Femur (tissue), 1 donor: ENCODE data around the gene STAT5B.
"Not testable (repeated sequence)": the region's sequence is repeated elsewhere in the genome, so short reads cannot be mapped to it uniquely, and the experiment has no call there.

Experiments used
- DNase-seq: peaks from one replicate; pipeline ENCODE4 v3.0.0-alpha.2; 2017

STAT5B gene

DNA sequence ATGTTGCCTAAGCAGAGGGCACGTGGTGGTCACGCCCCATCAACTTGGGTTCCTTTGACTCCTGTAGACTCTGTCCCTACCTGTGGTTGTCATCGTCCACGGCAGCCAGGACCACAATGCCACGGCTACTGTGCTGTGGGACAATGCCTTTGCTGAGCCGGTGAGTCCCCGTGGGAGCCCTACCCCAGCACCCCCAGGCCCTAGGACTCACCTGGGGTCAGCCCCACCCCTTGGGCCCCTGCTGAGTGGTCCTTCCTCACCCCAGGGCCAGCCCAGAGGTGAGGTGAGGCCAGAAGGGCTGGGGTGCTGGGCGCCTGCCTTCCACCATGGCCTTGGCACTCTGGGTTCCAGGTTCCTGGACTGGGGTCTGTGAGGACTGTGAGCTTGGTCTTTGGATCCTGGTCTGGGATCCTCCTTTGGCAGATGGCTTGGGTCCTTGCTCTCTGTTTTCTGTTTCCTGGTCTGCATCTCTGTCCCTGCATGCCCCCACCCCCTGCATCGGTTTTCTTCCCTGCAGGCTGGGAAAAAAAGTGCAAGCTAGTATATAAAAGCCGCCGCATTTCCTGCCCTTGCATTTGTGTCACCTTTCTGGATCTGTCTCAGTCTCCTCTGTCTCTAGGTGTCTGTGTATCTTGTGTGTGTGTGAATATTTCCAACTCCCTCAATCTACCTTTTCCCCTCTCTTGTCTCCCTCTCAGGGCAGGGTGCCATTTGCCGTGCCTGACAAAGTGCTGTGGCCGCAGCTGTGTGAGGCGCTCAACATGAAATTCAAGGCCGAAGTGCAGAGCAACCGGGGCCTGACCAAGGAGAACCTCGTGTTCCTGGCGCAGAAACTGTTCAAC lies 29.6 kb upstream of the STAT5B start:
- DNase-seq: no peak

DNA sequence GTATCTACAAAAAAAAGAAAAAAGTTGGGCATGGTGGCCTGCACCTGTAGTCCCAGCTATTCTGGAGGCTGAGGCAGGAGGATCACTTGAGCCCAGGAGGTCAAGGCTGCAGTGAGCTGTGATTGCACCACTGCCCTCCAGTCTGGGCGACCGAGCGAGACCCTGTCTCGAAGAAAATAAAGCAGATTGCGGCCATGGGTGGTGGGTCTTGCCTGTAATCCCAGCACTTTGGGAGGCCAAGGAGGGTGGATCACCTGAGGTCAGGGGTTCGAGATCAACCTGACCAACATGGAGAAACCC lies 28.8 kb upstream of the STAT5B start:
- DNase-seq: not testable (repeated sequence)

DNA sequence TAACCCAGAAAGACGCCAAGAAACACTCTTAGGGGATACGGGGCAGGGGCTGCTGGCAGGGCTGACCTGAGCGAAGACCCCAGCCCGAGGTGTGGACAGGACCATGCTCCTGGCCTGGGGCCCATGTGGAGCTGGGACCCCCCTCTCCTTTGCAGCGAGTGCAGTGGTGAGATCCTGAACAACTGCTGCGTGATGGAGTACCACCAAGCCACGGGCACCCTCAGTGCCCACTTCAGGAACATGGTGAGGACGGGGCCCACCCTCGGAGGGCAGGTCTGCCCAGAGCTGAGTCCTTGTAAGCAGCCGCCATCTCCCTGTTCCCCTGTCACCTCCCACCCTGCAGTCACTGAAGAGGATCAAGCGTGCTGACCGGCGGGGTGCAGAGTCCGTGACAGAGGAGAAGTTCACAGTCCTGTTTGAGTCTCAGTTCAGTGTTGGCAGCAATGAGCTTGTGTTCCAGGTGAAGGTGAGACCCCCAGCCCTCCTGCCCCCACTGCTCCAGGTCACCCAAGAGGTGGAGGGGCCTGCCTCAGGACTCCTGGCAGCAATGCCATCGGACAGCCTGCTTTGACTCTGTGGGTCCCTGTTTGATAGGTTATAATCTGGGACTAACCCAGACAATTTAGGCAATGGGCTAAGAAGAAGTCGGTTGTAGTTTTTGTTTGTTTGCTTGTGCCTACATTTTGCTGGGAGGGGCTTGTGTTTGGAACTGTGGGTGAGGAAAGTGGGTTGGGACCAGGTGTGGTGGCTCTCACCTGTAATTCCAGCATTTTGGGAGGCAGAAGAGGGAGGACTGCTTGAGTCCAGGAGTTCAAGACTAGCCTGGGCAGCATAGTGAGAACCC lies 28.2 kb upstream of the STAT5B start:
- no peak for DNase-seq

DNA sequence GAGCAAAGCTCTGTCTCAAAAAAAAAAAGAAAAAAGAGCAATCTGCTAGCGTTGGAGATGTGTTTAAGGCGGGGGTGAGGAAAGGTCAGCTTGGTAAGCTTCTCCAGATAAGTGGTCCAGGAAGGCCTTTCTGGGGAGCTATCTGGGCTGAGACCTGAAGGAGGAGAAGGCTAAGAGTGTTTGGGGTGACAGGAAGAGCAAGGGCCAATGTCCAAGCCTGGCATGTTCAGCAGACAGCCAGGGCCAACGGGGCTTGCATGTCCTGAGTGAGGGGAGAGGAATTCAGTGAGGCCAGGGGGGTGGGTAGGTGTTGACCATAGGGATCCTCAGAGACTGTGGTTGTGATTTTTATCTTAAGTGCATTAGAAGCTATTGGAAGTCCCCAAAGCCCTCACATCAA lies 27.5 kb upstream of the STAT5B start:
- no peak for DNase-seq

DNA sequence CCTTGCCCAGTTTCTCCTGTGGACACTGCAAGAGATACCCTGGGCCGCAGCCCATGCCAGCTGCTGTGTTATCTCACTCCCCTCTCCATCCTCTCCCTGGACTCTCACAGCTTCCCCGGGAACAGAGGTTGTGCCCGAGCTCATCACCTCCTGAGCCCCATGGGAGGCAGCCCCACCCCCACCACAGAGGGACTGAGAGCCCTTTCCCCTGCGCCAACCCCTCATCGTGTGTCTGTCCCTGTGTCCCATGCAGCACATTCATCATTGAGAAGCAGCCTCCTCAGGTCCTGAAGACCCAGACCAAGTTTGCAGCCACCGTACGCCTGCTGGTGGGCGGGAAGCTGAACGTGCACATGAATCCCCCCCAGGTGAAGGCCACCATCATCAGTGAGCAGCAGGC lies 24.8 kb upstream of the STAT5B start:
- DNase-seq: no peak

DNA sequence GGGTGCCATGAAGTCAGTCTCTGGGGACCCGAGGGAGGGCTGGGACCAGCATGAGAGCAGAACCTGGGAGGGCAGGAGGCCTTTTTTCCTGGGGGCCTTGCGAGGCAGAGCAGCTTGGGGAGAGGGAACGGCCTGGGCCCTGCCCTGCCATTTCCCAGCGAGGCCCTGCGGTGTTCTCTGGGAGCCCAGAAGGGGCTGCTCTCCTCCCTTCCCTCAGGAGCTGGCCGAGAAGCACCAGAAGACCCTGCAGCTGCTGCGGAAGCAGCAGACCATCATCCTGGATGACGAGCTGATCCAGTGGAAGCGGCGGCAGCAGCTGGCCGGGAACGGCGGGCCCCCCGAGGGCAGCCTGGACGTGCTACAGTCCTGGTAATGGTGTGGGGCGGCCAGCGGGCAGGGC lies 23.7 kb upstream of the STAT5B start:
- DNase-seq: not testable (repeated sequence)

DNA sequence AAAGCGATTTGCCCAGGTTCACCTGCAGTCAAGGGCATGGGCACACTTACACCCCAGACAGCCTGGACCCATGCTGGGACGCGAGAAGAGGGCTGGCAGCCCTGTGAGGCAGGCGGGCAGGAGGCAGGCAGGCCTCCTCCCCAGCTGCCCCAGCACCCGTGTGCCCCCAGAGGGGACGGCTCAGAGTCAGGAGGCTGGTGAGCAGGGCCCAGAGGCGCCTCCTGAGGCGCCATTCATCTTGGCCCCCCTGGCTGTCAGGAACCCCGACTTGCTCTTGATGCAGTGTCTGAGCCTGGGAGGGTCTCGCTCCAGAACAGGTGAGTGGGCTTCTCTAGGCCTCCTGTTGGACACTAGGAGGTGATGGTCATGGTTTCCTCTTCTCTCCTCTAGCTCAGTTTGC lies 23.2 kb upstream of the STAT5B start:
- DNase-seq: not testable (repeated sequence)

DNA sequence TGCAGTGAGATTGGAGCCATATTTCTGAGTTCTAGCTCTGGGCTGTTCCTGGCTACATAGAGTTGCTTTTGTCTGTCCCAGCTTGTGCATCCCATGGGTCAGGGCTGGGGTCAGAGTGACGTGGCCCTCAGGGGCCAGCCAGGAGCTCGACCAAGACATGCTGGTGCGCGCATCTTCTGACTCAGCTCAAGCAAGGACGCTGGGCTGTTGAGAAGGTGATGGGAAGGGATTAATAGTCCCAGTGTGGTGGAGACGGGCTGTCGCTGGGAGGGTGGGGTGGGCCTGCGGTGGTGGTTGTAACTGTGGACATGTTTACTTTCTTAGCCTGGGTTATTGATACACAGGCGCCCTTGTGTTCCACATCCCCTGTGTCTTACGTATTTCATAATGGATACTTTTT lies 21.6 kb upstream of the STAT5B start:
- DNase-seq: not testable (repeated sequence)

DNA sequence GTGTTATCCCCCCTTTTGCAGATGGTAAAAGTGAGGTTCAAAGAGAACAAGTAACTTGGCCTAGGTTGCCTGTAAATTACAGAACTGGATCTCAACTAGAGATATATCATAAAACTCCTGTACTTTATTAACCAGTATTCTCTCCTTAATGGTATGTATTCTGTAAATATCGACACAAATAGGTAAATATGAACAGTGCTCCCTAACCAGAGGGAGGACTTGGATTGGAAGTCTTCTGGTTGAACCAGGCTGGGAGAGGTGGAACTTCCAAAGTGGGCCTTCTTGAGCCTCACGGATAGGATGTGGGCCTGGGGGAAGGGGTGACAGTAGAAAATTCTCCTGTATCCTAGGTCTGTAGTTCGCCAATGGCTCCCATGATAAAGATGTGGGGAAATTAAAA lies 19.8 kb upstream of the STAT5B start:
- no peak for DNase-seq

DNA sequence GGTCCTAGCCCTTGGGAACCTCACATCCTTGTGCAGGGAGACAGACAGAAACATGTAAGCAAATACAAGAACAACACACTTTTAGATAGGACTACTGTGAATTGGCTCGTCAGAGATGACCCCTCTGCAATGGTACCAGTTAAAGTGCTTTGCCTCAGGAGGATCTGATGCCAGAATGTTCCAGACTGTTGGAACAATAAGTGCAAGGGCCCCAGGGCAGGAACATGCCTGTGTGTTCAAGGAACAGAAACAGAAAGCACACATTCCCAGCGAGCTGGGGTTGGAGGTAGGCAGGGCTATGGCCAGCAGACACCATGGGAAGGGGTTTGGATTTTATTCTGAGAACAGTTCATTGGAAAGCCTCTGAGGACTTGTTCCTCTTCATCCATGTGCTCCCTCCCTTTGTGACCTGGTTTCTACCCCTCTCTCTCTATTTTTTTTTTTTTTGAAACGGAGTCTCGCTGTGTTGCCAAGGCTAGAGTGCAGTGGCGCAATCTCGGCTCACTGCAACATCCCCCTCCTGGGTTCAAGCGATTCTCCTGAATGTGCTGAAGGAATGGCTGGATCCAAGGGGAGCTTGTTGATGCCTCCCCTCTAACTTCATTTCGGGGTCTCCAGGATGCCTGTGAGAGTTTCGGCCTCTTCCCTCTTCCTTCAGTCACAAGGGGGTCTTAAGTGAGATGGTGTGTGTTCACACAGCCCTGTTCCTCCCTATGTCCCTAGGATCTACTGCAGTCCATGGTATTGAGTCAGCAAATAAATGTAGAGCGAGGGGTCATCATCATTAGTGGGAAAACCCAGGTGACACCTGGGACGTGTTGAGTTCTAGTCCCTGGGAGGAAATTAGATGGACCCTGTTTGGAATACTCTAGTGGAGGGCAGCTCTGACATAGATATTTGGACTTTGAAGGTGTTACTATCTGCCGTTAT lies 18.5 kb upstream of the STAT5B start:
- DNase-seq: no peak

DNA sequence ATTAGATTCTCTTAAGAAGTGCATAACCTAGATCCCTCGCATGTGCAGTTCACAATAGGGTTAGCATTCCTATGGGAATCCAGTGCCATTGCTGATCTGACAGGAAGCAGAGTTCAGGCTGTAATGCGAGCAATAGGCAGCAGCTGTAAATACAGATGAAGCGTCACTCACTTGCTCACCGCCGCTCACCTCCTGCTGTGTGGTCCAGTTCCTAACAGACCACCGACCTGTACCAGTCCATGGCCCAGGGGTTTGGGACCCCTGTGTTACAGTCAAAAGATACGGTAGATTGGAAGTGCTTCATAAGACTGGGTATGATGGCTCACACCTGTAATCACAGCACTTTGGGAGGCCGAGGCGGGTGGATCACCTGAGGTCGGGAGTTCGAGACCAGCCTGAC lies 14.9 kb upstream of the STAT5B start:
- no peak for DNase-seq

DNA sequence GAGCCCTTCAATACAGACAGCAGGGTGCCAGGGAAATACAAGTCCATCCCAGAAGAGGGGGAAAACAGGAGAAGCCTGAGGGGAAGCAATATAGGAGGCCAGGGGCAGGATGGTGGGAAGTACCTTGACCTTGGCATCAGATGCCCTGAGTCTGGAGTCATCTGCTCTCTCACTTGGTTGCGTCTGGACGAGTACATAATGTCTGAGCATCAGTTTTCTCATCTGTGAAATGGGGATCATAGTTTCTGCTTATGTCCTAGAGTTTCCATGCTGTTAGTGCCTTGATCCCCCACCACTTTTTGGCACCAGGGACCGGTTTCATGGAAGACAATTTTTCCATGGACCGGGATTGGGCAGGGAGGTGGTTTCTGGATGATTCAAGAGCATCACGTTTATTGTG lies 14.4 kb upstream of the STAT5B start:
- DNase-seq: no peak

DNA sequence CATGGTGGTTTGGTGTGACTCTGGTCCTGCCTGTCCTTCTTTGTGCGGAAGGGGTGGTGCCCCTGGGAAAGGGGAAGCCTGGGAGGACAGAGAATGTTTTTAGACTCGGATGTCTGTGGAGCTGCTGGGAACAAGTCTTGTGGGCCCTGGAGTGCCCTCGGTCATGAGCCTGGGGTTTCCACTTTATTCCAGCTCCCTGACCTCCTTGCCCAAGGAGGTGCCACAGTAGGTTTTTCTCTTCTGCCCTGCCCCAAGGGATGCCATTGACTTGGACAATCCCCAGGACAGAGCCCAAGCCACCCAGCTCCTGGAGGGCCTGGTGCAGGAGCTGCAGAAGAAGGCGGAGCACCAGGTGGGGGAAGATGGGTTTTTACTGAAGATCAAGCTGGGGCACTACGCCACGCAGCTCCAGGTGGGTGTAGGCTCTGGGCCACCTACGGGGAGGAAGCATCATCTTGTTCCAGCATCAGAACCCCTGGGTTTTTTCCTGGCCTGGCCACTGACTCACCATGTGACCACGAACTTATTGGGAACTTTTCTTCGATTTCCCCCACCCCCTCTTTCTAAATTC lies 13.5 kb upstream of the STAT5B start:
- DNase-seq: no peak

DNA sequence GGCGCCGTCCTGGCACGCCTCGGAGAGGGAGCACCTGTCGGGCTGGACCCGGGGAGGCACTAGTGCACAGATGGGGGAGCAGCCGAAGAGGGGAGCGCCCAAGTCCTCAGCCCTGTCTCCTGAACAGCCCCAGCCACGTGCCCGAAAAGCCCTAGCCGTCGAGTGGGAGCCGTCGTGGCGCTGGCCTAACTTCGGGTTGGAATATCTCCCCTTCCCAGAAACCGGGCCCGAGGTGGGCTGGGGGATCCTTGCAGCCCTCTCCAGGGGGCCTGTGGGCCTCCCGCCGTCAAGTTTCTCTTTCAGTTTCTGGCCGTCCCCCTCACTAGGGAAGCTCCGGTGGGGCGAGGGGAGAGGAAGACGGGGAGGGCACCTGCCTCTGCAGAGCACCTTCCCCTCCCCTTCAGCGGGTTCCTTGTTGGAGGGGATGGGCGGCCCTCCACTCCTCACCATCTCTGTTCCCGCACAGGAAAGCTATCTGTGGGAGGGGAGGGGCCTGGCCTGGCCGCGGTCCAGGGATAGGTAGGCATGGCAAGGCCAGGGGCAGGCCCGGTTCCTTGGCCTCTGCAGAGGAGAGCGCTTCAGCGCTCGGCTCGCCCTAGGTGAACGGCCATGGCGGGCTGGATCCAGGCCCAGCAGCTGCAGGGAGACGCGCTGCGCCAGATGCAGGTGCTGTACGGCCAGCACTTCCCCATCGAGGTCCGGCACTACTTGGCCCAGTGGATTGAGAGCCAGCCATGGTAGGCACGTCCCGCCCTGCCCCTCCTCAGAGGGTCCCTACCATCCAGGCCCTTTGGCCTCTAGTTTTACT lies 12.8 kb upstream of the STAT5B start:
- DNase-seq: no peak

DNA sequence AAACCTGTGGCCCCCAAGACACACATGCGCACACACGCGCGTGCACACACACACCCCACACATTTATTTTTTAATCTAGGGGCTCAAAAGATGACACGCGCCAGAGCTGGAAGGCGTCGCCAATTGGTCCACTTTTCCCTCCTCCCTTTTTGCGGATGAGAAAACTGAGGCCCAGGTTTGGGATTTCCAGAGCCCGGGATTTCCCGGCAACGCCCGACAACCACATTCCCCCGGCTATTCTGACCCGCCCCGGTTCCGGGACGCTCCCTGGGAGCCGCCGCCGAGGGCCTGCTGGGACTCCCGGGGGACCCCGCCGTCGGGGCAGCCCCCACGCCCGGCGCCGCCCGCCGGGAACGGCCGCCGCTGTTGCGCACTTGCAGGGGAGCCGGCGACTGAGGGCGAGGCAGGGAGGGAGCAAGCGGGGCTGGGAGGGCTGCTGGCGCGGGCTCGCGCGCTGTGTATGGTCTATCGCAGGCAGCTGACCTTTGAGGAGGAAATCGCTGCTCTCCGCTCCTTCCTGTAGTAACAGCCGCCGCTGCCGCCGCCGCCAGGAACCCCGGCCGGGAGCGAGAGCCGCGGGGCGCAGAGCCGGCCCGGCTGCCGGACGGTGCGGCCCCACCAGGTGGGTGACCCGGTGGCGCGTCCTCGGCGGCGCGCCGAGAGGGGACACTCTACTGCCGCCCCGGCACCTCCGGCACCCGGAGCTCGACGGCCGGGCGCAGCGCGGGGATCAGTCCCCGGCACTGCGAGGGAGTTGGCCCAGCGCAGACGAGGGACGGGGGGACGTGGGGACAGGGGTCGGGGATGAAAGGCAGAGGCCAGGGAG lies 12.0 kb upstream of the STAT5B start, which contains the start of gene STAT5A:
TSS of gene STAT5A (plus strand) at position 522 of the 826 bp plus-strand sequence. CDS start 914 bp downstream, outside the sequence.
- peak; percentile 93 for DNase-seq

DNA sequence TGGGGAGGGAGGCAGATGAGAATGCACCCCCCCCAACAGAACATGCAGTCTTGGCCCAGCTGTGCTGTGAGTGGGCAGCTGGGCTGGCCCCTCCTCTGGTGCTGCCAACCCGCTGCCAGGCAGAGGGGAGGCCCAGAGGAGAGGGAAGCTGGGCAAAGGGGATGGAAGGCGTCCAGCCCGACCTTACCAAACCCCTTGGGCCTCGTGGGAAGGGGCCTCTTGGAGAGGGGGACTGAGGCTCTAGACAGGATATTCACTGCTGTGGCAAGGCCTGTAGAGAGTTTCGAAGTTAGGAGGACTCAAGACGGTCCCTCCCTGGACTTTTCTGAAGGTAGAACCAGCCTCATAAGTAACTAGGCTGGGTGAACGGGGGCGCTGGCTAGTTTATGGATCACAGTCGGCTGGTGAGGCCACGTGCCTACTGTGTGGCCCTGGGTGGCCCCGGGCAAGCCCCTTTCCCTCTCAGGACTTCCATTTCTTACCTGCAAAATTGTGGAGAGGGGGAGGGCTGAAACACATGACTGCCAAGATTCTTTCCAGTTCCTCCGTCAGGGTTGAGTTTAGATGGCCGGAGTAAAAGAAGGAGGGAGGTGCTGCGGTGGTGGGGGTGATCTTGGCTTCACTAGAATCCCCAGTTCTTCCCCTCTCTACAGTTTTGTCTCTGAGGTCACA lies 11.2 kb upstream of the STAT5B start:
- DNase-seq: peak; percentile 80

DNA sequence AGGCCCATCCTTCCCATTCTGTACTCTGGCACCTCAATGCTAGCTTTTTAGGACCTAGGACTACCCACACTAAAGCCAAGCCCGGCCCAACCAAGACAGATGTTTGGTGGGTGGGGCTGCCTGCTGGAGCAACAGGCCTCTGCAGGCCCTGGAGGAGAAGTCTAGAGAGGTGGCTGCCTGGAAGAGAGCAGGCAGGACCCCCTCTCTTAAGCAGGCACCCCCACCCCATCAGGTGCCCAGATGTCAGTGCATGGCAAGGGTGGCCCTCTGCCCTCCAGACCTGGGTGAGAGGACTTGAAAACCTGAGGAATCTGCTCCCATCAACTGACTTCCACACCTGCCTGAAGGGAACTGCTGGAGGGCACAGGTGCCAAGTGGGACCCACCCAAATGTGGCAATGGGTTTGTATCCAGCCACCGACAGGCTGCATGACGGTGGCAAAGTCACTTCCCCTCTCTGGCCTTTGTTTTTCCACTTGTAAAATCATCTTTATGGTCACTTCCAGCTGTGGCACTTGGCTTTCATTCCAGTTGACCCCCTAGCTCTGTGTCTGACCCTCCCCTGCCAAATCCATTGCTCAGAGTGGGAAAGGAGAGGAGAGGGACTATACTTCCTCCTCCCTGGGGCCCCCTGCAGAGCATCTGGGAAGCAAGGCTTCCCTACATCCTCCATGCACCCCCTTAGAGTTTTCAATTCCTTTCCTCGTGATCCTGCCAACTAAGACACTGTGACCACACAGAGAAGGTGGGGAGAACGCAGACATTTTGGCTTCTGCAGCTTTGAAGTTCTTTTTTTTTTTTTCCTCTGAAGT lies 10.4 kb upstream of the STAT5B start:
- peak; percentile 48 for DNase-seq

DNA sequence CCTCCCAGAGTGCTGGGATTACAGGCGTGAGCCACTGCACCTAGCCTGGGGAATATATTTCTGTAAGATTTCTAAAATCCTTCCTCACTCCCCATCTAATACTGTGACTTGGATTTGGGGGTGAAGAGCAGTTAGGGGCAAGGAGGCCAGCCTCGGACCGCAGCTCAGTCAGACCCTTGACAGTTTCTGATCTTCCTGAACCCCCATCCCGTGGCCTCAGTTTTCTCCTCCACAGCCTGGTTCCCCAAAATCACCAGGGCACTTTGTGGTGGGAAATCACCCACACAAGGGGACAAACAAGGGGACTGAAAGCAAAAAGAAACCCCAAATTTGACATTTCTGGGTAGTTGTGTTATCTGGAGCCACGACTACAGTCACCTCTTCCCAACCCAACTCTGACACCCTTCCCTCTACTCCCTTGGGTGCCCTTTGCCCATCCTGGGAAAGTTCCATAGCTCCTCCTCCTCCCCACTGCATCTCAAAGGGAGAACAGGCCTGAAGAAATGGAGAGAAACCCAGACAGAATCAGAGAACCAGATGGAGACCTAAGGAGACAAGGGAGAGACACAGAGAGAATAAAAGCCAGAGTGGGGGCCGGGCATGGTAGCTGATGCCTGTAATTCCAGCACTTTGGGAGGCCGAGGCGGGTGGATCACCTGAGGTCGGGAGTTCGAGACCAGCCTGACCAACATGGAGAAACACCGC lies 9.3 kb upstream of the STAT5B start:
- DNase-seq: no peak

DNA sequence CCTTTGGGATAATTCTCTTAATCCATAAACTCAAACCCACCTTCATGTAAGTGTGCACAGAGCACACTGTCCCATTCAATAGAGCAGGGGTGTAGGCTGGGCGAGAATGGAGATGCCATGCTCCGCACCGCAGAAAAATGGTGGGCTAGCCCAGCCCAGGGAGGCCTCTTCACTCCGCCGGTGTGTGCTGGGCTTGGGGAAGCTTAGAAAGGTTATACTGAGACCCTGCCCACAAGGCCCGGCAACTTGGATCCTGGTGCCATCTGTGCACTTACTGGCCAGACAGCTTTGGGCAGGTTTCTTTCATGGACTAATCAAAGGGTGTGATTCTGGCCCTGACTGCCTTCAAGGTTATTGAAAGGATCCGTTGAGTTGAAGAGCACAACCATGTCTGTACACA lies 8.4 kb upstream of the STAT5B start:
- no peak for DNase-seq
